Dermis microvascular lymphatic vessel endothelial cell (primary cell): ENCODE data around the gene ATP1A1. TPM values are rescaled to one million over a fixed set of nuclear protein-coding genes. Genes with fewer than 3 reads are reported as not detected.

Experiments
- DNase-seq, 2 donors: peaks; one replicate each; pipeline versions ENCODE4 v3.0.0 to v3.0.0-alpha.2; 2010; ENCODE audit warnings: low read depth in 2 of 2
- total RNA-seq: library from RNA; depleted of rRNA; stranded (reverse); fragments of >200 nt; gene quantifications from 2 replicates; pipeline ENCODE4 v1.2.1, GENCODE V29; 2014

Gene ATP1A1
- total RNA-seq, 1 donor from 2014 or later = 191 TPM

GRCh38 chr1:116343019-116343418, 30.0 kb upstream of the ATP1A1 start:
- DNase-seq = no peak

- no peak for DNase-seq
These were observed 28.0 kb upstream of the ATP1A1 start for GRCh38 chr1:116345011-116345410.

- no peak for DNase-seq
These were observed 27.2 kb upstream of the ATP1A1 start for GRCh38 chr1:116345843-116346242.

GRCh38 chr1:116346943-116347673, 25.9 kb upstream of the ATP1A1 start:
- no peak for DNase-seq

- no peak for DNase-seq
These were observed 25.3 kb upstream of the ATP1A1 start for GRCh38 chr1:116347696-116348095.

GRCh38 chr1:116350097-116350645, 22.9 kb upstream of the ATP1A1 start:
- DNase-seq = no peak

GRCh38 chr1:116351914-116352313, 21.1 kb upstream of the ATP1A1 start:
- no peak for DNase-seq

- DNase-seq = no peak
These were observed 20.7 kb upstream of the ATP1A1 start for GRCh38 chr1:116352349-116352813.

- DNase-seq = no peak
These were observed 19.9 kb upstream of the ATP1A1 start for GRCh38 chr1:116353155-116353554.

GRCh38 chr1:116356067-116356466, 17.0 kb upstream of the ATP1A1 start:
- no peak for DNase-seq

- DNase-seq = peak; percentile 81 to 82
These were observed 16.4 kb upstream of the ATP1A1 start for GRCh38 chr1:116356673-116357072.

- DNase-seq = peak in 1 of 2 donors; percentile 5
These were observed 15.6 kb upstream of the ATP1A1 start for GRCh38 chr1:116357487-116357886.

GRCh38 chr1:116359060-116359830, 13.8 kb upstream of the ATP1A1 start:
- peak in 1 of 2 donors; percentile 25 for DNase-seq

GRCh38 chr1:116359871-116360270, 13.2 kb upstream of the ATP1A1 start:
- DNase-seq = no peak

GRCh38 chr1:116360429-116361173, 12.4 kb upstream of the ATP1A1 start:
- DNase-seq = peak; percentile 45 to 68

- DNase-seq = no peak
These were observed 11.4 kb upstream of the ATP1A1 start for GRCh38 chr1:116361648-116362047.

- no peak for DNase-seq
These were observed 11.0 kb upstream of the ATP1A1 start for GRCh38 chr1:116362050-116362449.

GRCh38 chr1:116365353-116365780, 7.7 kb upstream of the ATP1A1 start:
- no peak for DNase-seq

- no peak for DNase-seq
These were observed 7.2 kb upstream of the ATP1A1 start for GRCh38 chr1:116365857-116366256.

- no peak for DNase-seq
These were observed 5.6 kb upstream of the ATP1A1 start for GRCh38 chr1:116367256-116367945.

- no peak for DNase-seq
These were observed 4.8 kb upstream of the ATP1A1 start for GRCh38 chr1:116368241-116368640.
